Dendritic cell treated with granulocyte-macrophage colony-stimulating factor and Interleukin-4, amounts not matched to agents 40 ng/mL and 50 ng/mL, for 4 days (primary cell): Measurements from ENCODE around the gene RSPO3.

ENCODE experiments used
- H3K27ac Mint-ChIP-seq: one replicate; pipeline ENCODE4 v1.8.0; 2022; ENCODE audit warnings: mild to moderate bottlenecking, mixed read lengths
- H3K27me3 Mint-ChIP-seq: one replicate; pipeline ENCODE4 v1.8.0; 2022; ENCODE audit warnings: mild to moderate bottlenecking, mixed read lengths
- H3K36me3 Mint-ChIP-seq: one replicate; pipeline ENCODE4 v1.8.0; 2022; ENCODE audit warnings: low read depth, mixed read lengths
- H3K4me1 Mint-ChIP-seq: one replicate; pipeline ENCODE4 v1.8.0; 2022; ENCODE audit warnings: low read depth, mixed read lengths
- H3K4me3 Mint-ChIP-seq: one replicate; pipeline ENCODE4 v1.8.0; 2022; ENCODE audit warnings: mild to moderate bottlenecking, moderate library complexity, mixed read lengths
- H3K9me3 Mint-ChIP-seq: one replicate; pipeline ENCODE4 v1.8.0; 2022; ENCODE audit warnings: mixed read lengths
- intact Hi-C: fragments of 100-400 bp; cut with micrococcal nuclease; formaldehyde crosslinking; loops from one replicate; pipeline ENCODE4 v1.15.0; 2022

RSPO3 gene

DNA sequence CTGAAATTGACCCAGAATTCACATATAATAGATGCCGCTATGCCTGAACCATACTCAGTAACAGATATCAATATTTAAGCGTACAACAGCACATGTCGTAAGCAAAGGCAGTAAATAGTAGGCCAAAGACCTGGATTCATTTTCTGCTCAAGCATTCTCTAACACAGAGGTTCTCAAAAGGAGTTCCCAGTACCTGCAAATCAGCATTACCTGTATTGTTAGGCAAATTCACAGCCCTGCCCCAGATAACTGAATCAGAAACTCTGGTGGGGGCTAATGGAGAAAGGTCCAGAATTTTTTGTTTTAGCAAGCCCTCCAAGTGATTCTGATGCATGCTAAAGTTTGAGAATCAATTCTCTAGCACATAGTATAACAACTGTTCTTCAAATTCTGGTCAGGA, 36.0 kb downstream of the RSPO3 start:
- H3K36me3 Mint-ChIP-seq: no peaks in the 10 kb centered on the region
- no peak overlapping the region for H3K27ac Mint-ChIP-seq
- intact Hi-C loops: no loop called here
- peaks cover 4% of the 10 kb centered on the region for H3K27me3 Mint-ChIP-seq
- H3K4me3 Mint-ChIP-seq: no peak overlapping the region
- H3K9me3 Mint-ChIP-seq: no peaks in the 10 kb centered on the region
- H3K4me1 Mint-ChIP-seq: no peaks in the 10 kb centered on the region

DNA sequence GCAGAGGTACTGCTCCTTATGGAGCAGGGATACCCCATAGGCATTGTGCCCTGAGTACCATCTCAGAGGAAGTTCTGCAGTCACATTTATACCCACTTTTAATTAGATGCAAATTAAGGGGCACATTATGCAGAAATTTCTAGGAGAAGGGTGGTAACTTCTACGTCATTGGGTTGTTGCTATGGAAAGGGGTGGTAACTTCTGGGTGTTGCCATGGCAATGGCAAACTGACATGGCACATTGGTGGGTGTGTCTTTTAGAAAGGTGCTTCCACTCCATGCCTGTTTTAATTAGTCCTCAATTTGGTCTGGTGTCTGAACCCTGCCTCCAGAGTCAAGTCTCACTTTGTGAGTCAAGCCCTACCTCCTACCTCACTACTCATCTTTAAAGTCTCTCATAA, 42.0 kb downstream of the RSPO3 start:
- Mint-ChIP-seq H3K27ac (no peak overlapping the region), H3K9me3 (no peaks in the 10 kb centered on the region), H3K27me3 (peaks cover 9% of the 10 kb centered on the region), H3K36me3 (no peaks in the 10 kb centered on the region), H3K4me3 (no peak overlapping the region), H3K4me1 (no peaks in the 10 kb centered on the region)
- intact Hi-C loops: no loop called here

- Mint-ChIP-seq H3K4me3 (no peak overlapping the region), H3K4me1 (no peaks in the 10 kb centered on the region), H3K9me3 (no peaks in the 10 kb centered on the region), H3K36me3 (no peaks in the 10 kb centered on the region), H3K27me3 (peaks cover 9% of the 10 kb centered on the region), H3K27ac (no peak overlapping the region)
- intact Hi-C loops: no loop called here
Observed at GRCh38 chr6:127162836-127163235, 44.4 kb downstream of the RSPO3 start.

DNA sequence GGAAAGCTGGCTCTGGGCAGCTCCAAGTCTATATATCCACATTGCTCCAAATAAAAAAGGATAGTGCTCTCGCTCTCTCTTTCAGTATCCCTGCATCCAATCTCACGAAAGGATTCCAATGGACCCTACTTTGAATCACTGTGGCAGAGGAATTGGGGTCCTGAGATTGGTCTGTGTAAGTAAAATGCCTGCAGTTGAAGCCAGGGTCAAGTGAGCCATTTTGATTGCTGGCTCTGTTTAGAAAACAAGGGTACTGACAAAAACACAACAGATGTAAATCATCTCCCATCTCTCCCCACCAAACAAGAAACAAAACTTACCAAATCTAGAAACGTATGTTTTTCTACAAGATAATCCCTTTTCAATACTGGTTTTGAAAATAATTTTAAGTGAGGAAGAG, 45.6 kb downstream of the RSPO3 start:
- H3K27me3 Mint-ChIP-seq: peaks cover 9% of the 10 kb centered on the region
- H3K36me3 Mint-ChIP-seq: no peaks in the 10 kb centered on the region
- intact Hi-C loops: no loop called here
- H3K4me3 Mint-ChIP-seq: no peak overlapping the region
- no peaks in the 10 kb centered on the region for H3K9me3 Mint-ChIP-seq
- H3K27ac Mint-ChIP-seq: no peak overlapping the region
- H3K4me1 Mint-ChIP-seq: no peaks in the 10 kb centered on the region

GRCh38 chr6:127164565-127164964, 46.1 kb downstream of the RSPO3 start:
- intact Hi-C loops: no loop called here
- H3K9me3 Mint-ChIP-seq: no peaks in the 10 kb centered on the region
- H3K27me3 Mint-ChIP-seq: peaks cover 7% of the 10 kb centered on the region
- no peaks in the 10 kb centered on the region for H3K4me1 Mint-ChIP-seq
- H3K4me3 Mint-ChIP-seq: no peak overlapping the region
- no peak overlapping the region for H3K27ac Mint-ChIP-seq
- H3K36me3 Mint-ChIP-seq: no peaks in the 10 kb centered on the region

- intact Hi-C loops: no loop called here
- Mint-ChIP-seq H3K9me3 (no peaks in the 10 kb centered on the region), H3K27ac (no peak overlapping the region), H3K27me3 (peaks cover 5% of the 10 kb centered on the region), H3K36me3 (no peaks in the 10 kb centered on the region), H3K4me1 (no peaks in the 10 kb centered on the region), H3K4me3 (no peak overlapping the region)
Observed at GRCh38 chr6:127173156-127173940, 54.9 kb downstream of the RSPO3 start.

DNA sequence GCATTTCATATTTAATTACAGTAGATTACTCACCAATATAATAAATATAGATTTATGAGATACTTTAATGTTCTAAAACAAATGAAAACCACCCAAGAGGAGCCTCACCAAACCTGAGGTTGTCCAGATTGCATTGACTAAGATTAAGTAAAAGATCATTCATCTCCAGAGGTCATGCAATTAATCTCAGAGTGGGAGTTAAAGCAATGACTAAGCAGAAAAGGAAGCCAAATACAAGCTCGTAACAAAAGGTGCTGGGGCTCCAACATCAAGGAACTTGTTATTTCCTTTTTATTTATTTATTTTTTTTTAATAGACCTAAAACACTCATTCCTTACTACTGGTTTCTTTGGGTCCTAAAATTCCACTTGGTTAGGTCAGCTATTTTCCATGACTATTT, 57.7 kb downstream of the RSPO3 start:
- H3K27me3 Mint-ChIP-seq: peaks cover 6% of the 10 kb centered on the region
- no peak overlapping the region for H3K27ac Mint-ChIP-seq
- no peak overlapping the region for H3K4me3 Mint-ChIP-seq
- intact Hi-C loops: no loop called here
- no peaks in the 10 kb centered on the region for H3K9me3 Mint-ChIP-seq
- H3K4me1 Mint-ChIP-seq: no peaks in the 10 kb centered on the region
- no peaks in the 10 kb centered on the region for H3K36me3 Mint-ChIP-seq

DNA sequence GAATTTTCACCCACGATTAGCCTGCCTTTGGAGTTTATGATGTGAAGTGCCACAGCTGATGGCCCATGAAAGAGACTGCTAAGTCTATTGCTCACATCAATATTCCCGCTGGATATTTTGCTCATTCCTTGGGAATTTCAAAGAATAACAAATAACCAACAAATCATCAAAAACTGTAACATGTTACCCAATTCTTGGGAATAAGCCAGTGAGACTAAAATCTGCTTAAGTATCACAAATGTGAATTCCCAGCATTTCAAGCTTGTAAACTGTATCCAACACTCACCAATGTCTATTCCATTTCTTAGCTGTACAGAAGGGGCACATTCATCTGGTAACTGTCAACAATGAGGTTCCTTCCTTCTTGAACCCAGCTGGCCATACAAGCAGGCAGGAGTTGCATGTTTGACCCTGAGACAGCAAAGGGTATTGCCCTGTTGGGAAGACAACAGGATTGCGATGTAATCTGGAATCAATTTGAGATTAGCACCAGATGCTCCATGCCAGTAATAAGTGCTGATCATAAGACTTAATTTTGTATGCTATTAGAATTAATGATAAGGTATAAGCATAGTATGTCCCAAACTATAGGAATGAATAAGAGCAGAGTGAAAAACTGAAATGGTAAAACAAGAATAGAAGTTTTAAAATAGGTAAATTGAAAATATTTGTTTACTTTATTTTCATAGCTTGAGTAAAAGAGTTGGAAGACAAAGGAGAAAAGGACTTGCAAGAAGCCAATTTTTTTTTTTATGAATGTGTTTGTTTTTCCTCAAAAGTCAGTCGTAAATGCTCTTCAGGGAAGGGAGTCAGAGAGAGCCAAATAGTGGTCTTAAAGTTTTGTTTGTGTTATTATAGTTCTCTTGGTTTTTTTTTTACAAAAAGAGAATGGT, 58.8 kb downstream of the RSPO3 start:
- H3K36me3 Mint-ChIP-seq: no peaks in the 10 kb centered on the region
- H3K4me3 Mint-ChIP-seq: no peak overlapping the region
- H3K9me3 Mint-ChIP-seq: peaks cover 9% of the 10 kb centered on the region
- H3K27me3 Mint-ChIP-seq: peaks cover 6% of the 10 kb centered on the region
- H3K27ac Mint-ChIP-seq: no peak overlapping the region
- H3K4me1 Mint-ChIP-seq: peaks cover 5% of the 10 kb centered on the region
- intact Hi-C loops: no loop called here

GRCh38 chr6:127177923-127178231, 59.4 kb downstream of the RSPO3 start:
- no peak overlapping the region for H3K4me3 Mint-ChIP-seq
- no peak overlapping the region for H3K27ac Mint-ChIP-seq
- H3K4me1 Mint-ChIP-seq: peaks cover 10% of the 10 kb centered on the region
- peaks cover 9% of the 10 kb centered on the region for H3K9me3 Mint-ChIP-seq
- intact Hi-C loops: no loop called here
- H3K36me3 Mint-ChIP-seq: no peaks in the 10 kb centered on the region
- peaks cover 6% of the 10 kb centered on the region for H3K27me3 Mint-ChIP-seq

DNA sequence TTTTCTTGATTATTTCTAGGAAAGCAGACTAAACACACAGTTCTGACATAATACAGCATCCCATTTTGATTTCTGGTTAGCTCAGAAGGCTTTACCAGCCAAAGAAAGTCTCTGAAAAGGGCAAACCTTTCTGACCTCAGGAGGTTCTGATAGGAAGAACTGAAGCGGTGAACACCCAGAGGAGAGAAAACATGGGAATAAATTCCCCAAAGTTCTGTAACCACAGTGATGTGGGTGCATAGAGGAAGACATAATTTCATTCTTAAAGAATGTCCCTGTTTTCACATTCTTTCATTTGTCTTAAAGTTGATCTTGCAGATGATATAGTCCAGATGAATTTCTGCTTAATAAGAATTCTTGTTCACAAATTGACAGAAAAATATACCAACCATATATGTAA, 60.3 kb downstream of the RSPO3 start:
- H3K27me3 Mint-ChIP-seq: peaks cover 4% of the 10 kb centered on the region
- intact Hi-C loops: no loop called here
- H3K27ac Mint-ChIP-seq: no peak overlapping the region
- peaks cover 9% of the 10 kb centered on the region for H3K9me3 Mint-ChIP-seq
- peaks cover 13% of the 10 kb centered on the region for H3K4me1 Mint-ChIP-seq
- no peak overlapping the region for H3K4me3 Mint-ChIP-seq
- no peaks in the 10 kb centered on the region for H3K36me3 Mint-ChIP-seq

DNA sequence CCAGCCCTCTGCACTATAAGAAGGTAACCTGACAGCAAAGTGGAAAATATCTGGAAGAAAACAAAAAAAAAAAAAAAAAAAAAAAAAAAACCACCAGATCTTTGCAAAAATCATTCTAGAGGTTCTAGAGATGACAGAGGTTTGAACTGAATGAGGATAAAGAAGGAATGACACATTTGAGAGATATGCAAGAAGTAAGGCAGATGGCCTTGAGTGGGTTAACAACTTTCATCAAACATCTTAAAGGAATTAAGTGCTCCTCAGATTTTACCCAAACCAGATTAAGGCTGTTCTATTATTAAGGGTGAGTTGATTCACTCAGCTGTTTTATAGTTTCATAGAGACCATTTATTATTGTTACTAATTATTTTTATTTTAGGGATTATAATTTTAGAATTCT, 62.0 kb downstream of the RSPO3 start:
- no peak overlapping the region for H3K4me3 Mint-ChIP-seq
- intact Hi-C loops: no loop called here
- H3K9me3 Mint-ChIP-seq: peaks cover 9% of the 10 kb centered on the region
- H3K4me1 Mint-ChIP-seq: peaks cover 13% of the 10 kb centered on the region
- H3K27ac Mint-ChIP-seq: no peak overlapping the region
- H3K36me3 Mint-ChIP-seq: no peaks in the 10 kb centered on the region
- H3K27me3 Mint-ChIP-seq: peaks cover 4% of the 10 kb centered on the region

DNA sequence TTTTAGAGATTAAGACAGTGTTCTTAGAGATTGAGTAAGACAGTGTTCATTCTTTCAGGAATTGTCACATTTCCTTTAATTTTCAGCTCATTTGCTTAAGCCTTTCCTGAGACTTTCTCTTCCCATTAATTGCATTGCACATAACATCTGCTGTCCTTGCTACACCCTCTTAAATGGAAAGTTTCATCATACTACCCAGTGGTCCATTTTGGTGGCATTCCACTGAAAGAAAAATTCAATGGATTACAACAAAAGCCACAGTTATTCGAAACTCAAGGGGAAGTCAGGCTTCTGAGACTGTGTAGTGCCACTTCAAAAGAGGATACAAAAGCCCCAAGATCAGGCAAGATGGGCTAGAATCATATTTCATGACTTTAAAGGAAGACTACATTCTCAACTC, 64.0 kb downstream of the RSPO3 start:
- peaks cover 9% of the 10 kb centered on the region for H3K9me3 Mint-ChIP-seq
- peaks cover 4% of the 10 kb centered on the region for H3K27me3 Mint-ChIP-seq
- H3K27ac Mint-ChIP-seq: no peak overlapping the region
- peaks cover 13% of the 10 kb centered on the region for H3K4me1 Mint-ChIP-seq
- intact Hi-C loops: no loop called here
- H3K36me3 Mint-ChIP-seq: no peaks in the 10 kb centered on the region
- H3K4me3 Mint-ChIP-seq: no peak overlapping the region

- H3K4me1 Mint-ChIP-seq: peaks cover 13% of the 10 kb centered on the region
- intact Hi-C loops: loop anchor here (5.0 kb wide), 1 partner anchor 352 kb away; no protein-coding TSS in a partner anchor
Observed at GRCh38 chr6:127185437-127185995, 67.0 kb downstream of the RSPO3 start.

DNA sequence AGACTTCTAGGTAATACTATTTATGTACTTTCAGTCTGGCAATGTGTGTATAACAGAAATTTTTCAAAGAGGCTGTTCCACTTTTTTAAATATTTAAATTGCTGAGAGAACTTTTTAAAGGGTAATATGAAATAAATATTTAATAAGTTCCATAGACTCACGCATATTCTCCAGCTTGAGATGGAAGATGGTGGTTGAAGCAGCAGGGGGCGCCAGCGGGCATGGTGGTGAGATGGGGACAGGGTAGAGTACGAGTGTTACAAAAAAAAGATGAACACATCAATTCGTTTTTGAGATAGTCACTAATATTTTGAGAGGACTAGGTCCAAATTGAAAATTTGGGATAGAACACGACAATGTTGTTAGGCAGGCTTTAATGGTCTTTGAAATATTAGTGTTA, 68.4 kb downstream of the RSPO3 start:
- no peak overlapping the region for H3K27ac Mint-ChIP-seq
- H3K9me3 Mint-ChIP-seq: peaks cover 4% of the 10 kb centered on the region
- H3K4me1 Mint-ChIP-seq: peaks cover 12% of the 10 kb centered on the region
- intact Hi-C loops: loop anchor here (2.0 to 5.0 kb wide), 2 partner anchors 80 to 350 kb away; partner anchors contain the start of gene RNF146
- H3K4me3 Mint-ChIP-seq: no peak overlapping the region
- no peaks in the 10 kb centered on the region for H3K27me3 Mint-ChIP-seq
- H3K36me3 Mint-ChIP-seq: no peaks in the 10 kb centered on the region

More at GRCh38 chr6:127185437-127185995, 67.0 kb downstream of the RSPO3 start:
- H3K4me3 Mint-ChIP-seq: no peak overlapping the region
- no peak overlapping the region for H3K27ac Mint-ChIP-seq
- H3K27me3 Mint-ChIP-seq: no peaks in the 10 kb centered on the region
- H3K9me3 Mint-ChIP-seq: peaks cover 9% of the 10 kb centered on the region
- H3K36me3 Mint-ChIP-seq: no peaks in the 10 kb centered on the region
